Ascending aorta (tissue), 2 donors: ENCODE data around the gene LCT. TPM values are rescaled to one million over a fixed set of nuclear protein-coding genes. Genes with fewer than 3 reads are reported as not detected.

Experiments
- DNase-seq, 2 donors: peaks; one replicate each; pipeline ENCODE4 v3.0.0-alpha.2; 2019; ENCODE audit warnings: low spot score in 2 of 2
- H3K27ac ChIP-seq, 2 donors: fragments of 200-600 bp; sonication (generic); one replicate each; pipeline ENCODE4 v1.5.1; 2016 to 2017; ENCODE audit warnings: mild to moderate bottlenecking in 1 of 2
- H3K27me3 ChIP-seq: fragments of 200-600 bp; sonication (generic); one replicate; pipeline ENCODE4 v1.5.1; 2017
- H3K36me3 ChIP-seq, 2 donors: fragments of 200-600 bp; sonication (generic); one replicate each; pipeline ENCODE4 v1.5.1; 2016
- H3K4me1 ChIP-seq, 2 donors: fragments of 200-600 bp; sonication (generic); one replicate each; pipeline ENCODE4 v1.5.1; 2016 to 2017; ENCODE audit warnings: mild to moderate bottlenecking in 1 of 2
- H3K4me3 ChIP-seq, 2 donors: fragments of 200-600 bp; sonication (generic); one replicate each; pipeline ENCODE4 v1.5.1; 2016 to 2017; ENCODE audit warnings: mild to moderate bottlenecking in 1 of 2
- H3K9me3 ChIP-seq, 2 donors: fragments of 200-600 bp; sonication (generic); one replicate each; pipeline ENCODE4 v1.5.1; 2016
- intact Hi-C: fragments of 100-400 bp; cut with DNase I; formaldehyde crosslinking; loops from one replicate; pipeline ENCODE4 v1.15.1; 2023
- total RNA-seq: library from RNA; depleted of rRNA; stranded (reverse); fragments of >200 nt; gene quantifications from one replicate; pipeline ENCODE4 v1.1.0, GENCODE V29; 2016
- TF ChIP-seq, protein P1 (sequence below), 3 experiments: fragments of 200-600 bp in 2 of 3; fragments of 450-650 bp in 1 of 3; sonication (generic) in 2 of 3; IDR thresholded peaks; one replicate each; pipeline ENCODE4 v1.5.1; 2016 to 2019; ENCODE audit warnings: antibody characterized with exemption in 3 of 3, mild to moderate bottlenecking in 1 of 3, moderate library complexity in 1 of 3

Gene LCT
- total RNA-seq, 1 donor from 2014 or later: not detected

DNA sequence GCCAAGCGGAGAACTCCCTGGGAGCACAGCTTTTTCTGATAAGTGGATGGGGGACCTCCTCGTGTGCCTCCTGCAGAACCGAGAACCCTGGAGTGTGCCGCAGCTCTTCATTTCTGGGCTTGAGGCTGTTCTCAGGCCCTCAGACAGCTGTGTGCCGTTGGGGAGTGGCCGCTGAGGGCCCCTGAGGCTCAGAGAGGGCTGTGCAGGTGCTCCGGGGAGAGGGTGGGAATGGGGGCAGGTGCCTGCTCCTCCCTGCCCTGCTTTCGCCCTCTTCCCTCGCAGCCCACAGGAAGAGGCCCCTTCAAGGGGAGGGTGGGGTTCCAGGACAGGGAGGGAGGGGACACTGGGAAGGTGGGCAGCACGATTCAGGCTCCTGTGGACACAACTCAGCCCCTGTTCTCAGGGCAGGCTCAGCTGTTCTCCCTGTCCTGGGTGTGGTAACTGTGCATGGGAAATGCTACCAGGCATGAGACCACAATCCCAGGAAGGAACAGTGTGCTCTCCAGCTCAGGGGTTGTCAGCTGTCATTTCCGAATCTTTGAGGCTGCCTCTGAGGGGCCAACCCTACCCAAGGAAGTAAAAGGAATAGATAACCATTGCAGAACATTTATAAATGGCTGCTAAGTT, 11.3 kb downstream of the LCT start:
- Histone ChIP-seq H3K27ac (no peak overlapping the region), H3K9me3 (peaks cover 0 to 5% of the 10 kb centered on the region in 2 donors), H3K4me3 (no peak overlapping the region), H3K27me3 (no peaks in the 10 kb centered on the region), H3K4me1 (no peaks in the 10 kb centered on the region), H3K36me3 (no peaks in the 10 kb centered on the region)
- TF ChIP-seq, protein P1, sequence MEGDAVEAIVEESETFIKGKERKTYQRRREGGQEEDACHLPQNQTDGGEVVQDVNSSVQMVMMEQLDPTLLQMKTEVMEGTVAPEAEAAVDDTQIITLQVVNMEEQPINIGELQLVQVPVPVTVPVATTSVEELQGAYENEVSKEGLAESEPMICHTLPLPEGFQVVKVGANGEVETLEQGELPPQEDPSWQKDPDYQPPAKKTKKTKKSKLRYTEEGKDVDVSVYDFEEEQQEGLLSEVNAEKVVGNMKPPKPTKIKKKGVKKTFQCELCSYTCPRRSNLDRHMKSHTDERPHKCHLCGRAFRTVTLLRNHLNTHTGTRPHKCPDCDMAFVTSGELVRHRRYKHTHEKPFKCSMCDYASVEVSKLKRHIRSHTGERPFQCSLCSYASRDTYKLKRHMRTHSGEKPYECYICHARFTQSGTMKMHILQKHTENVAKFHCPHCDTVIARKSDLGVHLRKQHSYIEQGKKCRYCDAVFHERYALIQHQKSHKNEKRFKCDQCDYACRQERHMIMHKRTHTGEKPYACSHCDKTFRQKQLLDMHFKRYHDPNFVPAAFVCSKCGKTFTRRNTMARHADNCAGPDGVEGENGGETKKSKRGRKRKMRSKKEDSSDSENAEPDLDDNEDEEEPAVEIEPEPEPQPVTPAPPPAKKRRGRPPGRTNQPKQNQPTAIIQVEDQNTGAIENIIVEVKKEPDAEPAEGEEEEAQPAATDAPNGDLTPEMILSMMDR (IDR thresholded peaks at IDR 0.05): no peak
- DNase-seq: no peak
- intact Hi-C loops: no loop called here

DNA sequence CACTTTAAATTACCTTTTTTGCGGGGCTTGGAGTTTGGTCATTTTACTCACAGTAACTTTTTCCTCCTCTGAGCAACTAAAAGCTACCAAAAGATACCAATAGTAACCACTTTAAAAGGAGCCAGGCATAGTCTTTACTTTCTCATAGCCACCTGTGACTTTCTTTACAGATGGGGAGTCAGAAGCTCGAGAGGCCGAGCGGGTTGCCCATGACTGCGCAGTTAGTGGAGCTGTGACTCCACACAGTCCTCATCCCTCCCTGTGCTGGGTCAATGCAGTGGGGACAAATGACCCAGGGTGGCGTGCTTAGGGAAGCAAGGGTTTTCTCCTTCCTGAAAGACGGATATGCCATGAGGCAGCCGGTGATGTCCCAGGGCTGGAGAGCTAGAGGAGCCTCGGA, 11.9 kb downstream of the LCT start:
- peaks cover 0 to 5% of the 10 kb centered on the region in 2 donors for H3K9me3 ChIP-seq
- TF ChIP-seq, protein P1 (IDR thresholded peaks at IDR 0.05): no peak
- intact Hi-C loops: no loop called here
- H3K36me3 ChIP-seq: no peaks in the 10 kb centered on the region
- H3K27me3 ChIP-seq: no peaks in the 10 kb centered on the region
- H3K4me1 ChIP-seq: no peaks in the 10 kb centered on the region
- no peak for DNase-seq
- no peak overlapping the region for H3K4me3 ChIP-seq
- no peak overlapping the region for H3K27ac ChIP-seq

DNA sequence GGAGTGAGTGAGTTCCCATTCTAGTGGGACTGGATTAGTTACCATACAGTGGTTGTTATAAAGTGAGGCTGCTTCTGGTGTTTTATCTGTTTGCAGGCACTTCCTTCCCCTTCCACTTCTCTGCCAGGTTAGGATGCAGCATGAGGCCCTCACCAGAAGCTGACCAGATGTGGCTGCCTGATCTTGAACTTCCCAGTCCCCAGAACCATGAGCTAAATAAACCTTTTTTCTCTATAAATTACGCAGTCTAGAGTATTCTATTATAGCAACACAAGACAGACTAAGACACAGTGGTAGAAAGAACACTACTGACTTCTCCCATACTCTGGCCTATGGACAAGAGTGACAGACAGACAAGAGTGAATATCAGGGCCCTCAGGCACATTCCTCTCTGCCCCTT, 14.1 kb downstream of the LCT start:
- Histone ChIP-seq H3K4me1 (no peaks in the 10 kb centered on the region), H3K27ac (no peak overlapping the region), H3K27me3 (no peaks in the 10 kb centered on the region), H3K9me3 (peaks cover 0 to 5% of the 10 kb centered on the region in 2 donors), H3K4me3 (no peak overlapping the region), H3K36me3 (no peaks in the 10 kb centered on the region)
- no peak for DNase-seq
- intact Hi-C loops: no loop called here
- TF ChIP-seq, protein P1 (IDR thresholded peaks at IDR 0.05): no peak

DNA sequence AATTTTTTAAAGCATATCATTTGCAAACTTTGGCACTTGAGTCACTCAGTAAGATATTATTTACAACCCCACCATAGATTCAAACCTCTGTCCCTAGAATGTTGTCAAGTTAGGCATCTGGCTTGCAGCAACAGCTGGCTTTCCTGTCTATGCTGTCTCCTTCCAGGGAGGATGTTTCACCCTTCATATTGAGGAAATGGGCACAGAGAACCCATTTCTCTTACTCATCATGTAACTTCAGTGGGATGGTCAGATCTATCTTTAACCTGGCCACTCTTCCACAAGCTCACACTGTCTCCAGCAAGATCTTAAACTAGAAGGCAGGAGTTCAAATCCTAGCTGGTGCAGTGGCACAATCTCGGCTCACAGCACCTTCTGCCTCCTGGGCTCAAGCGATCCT, 15.8 kb downstream of the LCT start:
- Histone ChIP-seq H3K27ac (no peak overlapping the region), H3K4me3 (no peak overlapping the region), H3K9me3 (peaks cover 0 to 5% of the 10 kb centered on the region in 2 donors), H3K4me1 (no peaks in the 10 kb centered on the region), H3K27me3 (no peaks in the 10 kb centered on the region), H3K36me3 (no peaks in the 10 kb centered on the region)
- DNase-seq: no peak
- TF ChIP-seq, protein P1 (IDR thresholded peaks at IDR 0.05): no peak
- intact Hi-C loops: no loop called here

DNA sequence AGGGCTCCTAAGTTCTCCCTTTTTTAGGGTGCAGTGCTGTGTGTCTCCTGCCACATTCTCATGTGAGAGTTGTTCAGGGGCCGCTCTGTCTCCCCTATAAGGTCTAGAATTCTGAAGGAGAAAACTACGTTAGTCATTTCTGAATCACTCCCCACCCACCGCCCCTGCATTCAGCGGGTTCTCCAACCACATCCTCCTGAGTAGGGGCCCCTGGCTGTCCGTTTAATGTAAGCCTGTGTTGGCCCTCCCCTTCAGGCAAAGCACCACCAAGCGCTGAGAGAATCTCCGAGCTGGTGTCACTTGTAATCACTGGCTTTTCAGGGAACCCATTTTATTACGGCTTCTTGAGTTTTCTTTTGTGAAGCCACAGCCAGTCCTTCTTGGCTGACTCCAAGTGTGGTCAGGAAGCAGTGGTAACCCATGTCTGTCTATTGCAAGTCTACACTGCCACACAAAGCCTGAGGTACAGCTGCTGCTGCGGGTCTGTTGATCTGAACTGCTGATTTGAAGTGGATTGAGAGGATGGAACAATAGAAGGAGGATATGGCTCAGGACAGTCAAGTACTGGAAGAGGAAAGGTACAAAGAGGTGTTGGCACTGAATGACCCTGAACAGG, 16.9 kb downstream of the LCT start:
- H3K4me3 ChIP-seq: no peak overlapping the region
- H3K9me3 ChIP-seq: peaks cover 0 to 5% of the 10 kb centered on the region in 2 donors
- intact Hi-C loops: no loop called here
- no peak overlapping the region for H3K27ac ChIP-seq
- DNase-seq: no peak
- no peaks in the 10 kb centered on the region for H3K36me3 ChIP-seq
- no peaks in the 10 kb centered on the region for H3K27me3 ChIP-seq
- TF ChIP-seq, protein P1 (IDR thresholded peaks at IDR 0.05): no peak
- H3K4me1 ChIP-seq: no peaks in the 10 kb centered on the region
